A673 (cell line): ENCODE data around the gene PTPRQ.

Experiments
- EZH2 ChIP-seq: fragments of 200-600 bp; sonication (generic); IDR thresholded peaks from 2 replicates; pipeline ENCODE4 v1.6.1; 2017; ENCODE audit warnings: borderline replicate concordance, low read depth, mild to moderate bottlenecking, mixed read lengths, antibody characterized with exemption, low read length; ENCODE audit not compliant: poor library complexity, severe bottlenecking
- TF ChIP-seq, protein P1 (sequence below): fragments of 300-800, 200-600 bp; sonication (generic); conservative IDR thresholded peaks from 2 replicates; pipeline ENCODE4 v1.5.1; 2017; ENCODE audit warnings: low read depth, mild to moderate bottlenecking, antibody characterized with exemption, low read length, moderate library complexity, mixed read lengths

DNA sequence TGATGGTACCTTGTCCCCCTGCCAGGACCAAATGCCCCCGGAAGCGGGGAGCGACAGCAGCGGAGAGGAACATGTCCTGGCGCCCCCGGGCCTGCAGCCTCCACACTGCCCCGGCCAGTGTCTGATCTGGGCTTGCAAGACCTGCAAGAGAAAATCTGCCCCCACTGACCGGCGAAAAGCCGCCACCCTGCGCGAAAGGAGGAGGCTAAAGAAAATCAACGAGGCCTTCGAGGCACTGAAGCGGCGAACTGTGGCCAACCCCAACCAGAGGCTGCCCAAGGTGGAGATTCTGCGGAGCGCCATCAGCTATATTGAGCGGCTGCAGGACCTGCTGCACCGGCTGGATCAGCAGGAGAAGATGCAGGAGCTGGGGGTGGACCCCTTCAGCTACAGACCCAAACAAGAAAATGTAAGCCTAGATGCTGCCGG lies 263.8 kb downstream of the PTPRQ start:
- no peak for TF ChIP-seq EZH2
- TF ChIP-seq, protein P1, sequence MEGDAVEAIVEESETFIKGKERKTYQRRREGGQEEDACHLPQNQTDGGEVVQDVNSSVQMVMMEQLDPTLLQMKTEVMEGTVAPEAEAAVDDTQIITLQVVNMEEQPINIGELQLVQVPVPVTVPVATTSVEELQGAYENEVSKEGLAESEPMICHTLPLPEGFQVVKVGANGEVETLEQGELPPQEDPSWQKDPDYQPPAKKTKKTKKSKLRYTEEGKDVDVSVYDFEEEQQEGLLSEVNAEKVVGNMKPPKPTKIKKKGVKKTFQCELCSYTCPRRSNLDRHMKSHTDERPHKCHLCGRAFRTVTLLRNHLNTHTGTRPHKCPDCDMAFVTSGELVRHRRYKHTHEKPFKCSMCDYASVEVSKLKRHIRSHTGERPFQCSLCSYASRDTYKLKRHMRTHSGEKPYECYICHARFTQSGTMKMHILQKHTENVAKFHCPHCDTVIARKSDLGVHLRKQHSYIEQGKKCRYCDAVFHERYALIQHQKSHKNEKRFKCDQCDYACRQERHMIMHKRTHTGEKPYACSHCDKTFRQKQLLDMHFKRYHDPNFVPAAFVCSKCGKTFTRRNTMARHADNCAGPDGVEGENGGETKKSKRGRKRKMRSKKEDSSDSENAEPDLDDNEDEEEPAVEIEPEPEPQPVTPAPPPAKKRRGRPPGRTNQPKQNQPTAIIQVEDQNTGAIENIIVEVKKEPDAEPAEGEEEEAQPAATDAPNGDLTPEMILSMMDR: no peak
